Measurements from ENCODE around the gene PHACTR3. TPM values are rescaled to one million over a fixed set of nuclear protein-coding genes. Genes with fewer than 3 reads are reported as not detected.

The PHACTR3 gene
- total RNA-seq, 2 donors from 2014 or later, result 0.13 TPM; not detected in 1

GRCh38 chr20:59873409-59873808, 269.1 kb downstream of the PHACTR3 start:
- H3K4me3 ChIP-seq (ENCODE audit: low read length), result no peak overlapping the region
- H3K4me1 ChIP-seq (ENCODE audit: control insufficient read depth, insufficient read depth, low read length), result no peaks in the 10 kb centered on the region
- H3K27ac ChIP-seq (ENCODE audit: low read depth, low read length), result no peak overlapping the region
- Mint-ChIP-seq H3K27ac (no peak overlapping the region), H3K36me3 (ENCODE audit: low read depth) (no peaks in the 10 kb centered on the region), H3K4me1 (no peaks in the 10 kb centered on the region), H3K4me3 (no peak overlapping the region), H3K27me3 (ENCODE audit: insufficient read depth) (no peaks in the 10 kb centered on the region), H3K9me3 (no peaks in the 10 kb centered on the region)
- 80% methylated on average over 1 of the region's 1 CpG; no CpG with 5 or more reads in 1 of the 2 experiments for WGBS, 2 experiments (ENCODE audit: insufficient coverage in 1 of 2, insufficient read length in 1 of 2)
- H3K9me3 ChIP-seq (ENCODE audit: control insufficient read depth, low read length), result no peaks in the 10 kb centered on the region
- TF ChIP-seq CTCF (conservative IDR thresholded peaks at IDR 0.05), result no peak
- H3K27me3 ChIP-seq (ENCODE audit: control insufficient read depth, insufficient read depth, low read length, poor library complexity, severe bottlenecking), result no peaks in the 10 kb centered on the region
- H3K9ac ChIP-seq (ENCODE audit: extremely low read depth, low read length, poor library complexity, severe bottlenecking), result no peak overlapping the region
- DNase-seq, result no peak
- no peaks in the 10 kb centered on the region for H3K36me3 ChIP-seq (ENCODE audit: control insufficient read depth, insufficient read depth, low read length)

- peaks cover 6% of the 10 kb centered on the region for H3K9me3 ChIP-seq (ENCODE audit: control insufficient read depth, low read length)
- H3K4me1 ChIP-seq (ENCODE audit: control insufficient read depth, insufficient read depth, low read length), result no peaks in the 10 kb centered on the region
- WGBS, 2 experiments (ENCODE audit: insufficient coverage in 1 of 2, insufficient read length in 1 of 2), result 100% methylated on average over 1 of the region's 1 CpG; no CpG with 5 or more reads in 1 of the 2 experiments
- TF ChIP-seq CTCF (conservative IDR thresholded peaks at IDR 0.05), result no peak
- no peak overlapping the region for H3K4me3 Mint-ChIP-seq
- H3K36me3 ChIP-seq (ENCODE audit: control insufficient read depth, insufficient read depth, low read length), result no peaks in the 10 kb centered on the region
- no peaks in the 10 kb centered on the region for H3K27me3 Mint-ChIP-seq (ENCODE audit: insufficient read depth)
- H3K36me3 Mint-ChIP-seq (ENCODE audit: low read depth), result no peaks in the 10 kb centered on the region
- H3K4me1 Mint-ChIP-seq, result no peaks in the 10 kb centered on the region
- H3K9me3 Mint-ChIP-seq, result no peaks in the 10 kb centered on the region
- H3K9ac ChIP-seq (ENCODE audit: extremely low read depth, low read length, poor library complexity, severe bottlenecking), result no peak overlapping the region
- no peak overlapping the region for H3K27ac ChIP-seq (ENCODE audit: low read depth, low read length)
- H3K27ac Mint-ChIP-seq, result no peak overlapping the region
- H3K4me3 ChIP-seq (ENCODE audit: low read length), result no peak overlapping the region
- no peaks in the 10 kb centered on the region for H3K27me3 ChIP-seq (ENCODE audit: control insufficient read depth, insufficient read depth, low read length, poor library complexity, severe bottlenecking)
- DNase-seq, result no peak
Measured at GRCh38 chr20:59880198-59880597, 275.9 kb downstream of the PHACTR3 start.

GRCh38 chr20:59884494-59884893, 280.2 kb downstream of the PHACTR3 start:
- no peak for TF ChIP-seq CTCF (conservative IDR thresholded peaks at IDR 0.05)
- no peaks in the 10 kb centered on the region for H3K9me3 Mint-ChIP-seq
- no peak overlapping the region for H3K4me3 Mint-ChIP-seq
- no peaks in the 10 kb centered on the region for H3K36me3 Mint-ChIP-seq (ENCODE audit: low read depth)
- no peaks in the 10 kb centered on the region for H3K4me1 ChIP-seq (ENCODE audit: control insufficient read depth, insufficient read depth, low read length)
- peaks cover 3% of the 10 kb centered on the region for H3K27me3 ChIP-seq (ENCODE audit: control insufficient read depth, insufficient read depth, low read length, poor library complexity, severe bottlenecking)
- 80 to 100% methylated on average over 1 to 3 of the region's 3 CpGs for WGBS, 2 experiments (ENCODE audit: insufficient coverage in 1 of 2, insufficient read length in 1 of 2)
- H3K36me3 ChIP-seq (ENCODE audit: control insufficient read depth, insufficient read depth, low read length), result no peaks in the 10 kb centered on the region
- H3K9me3 ChIP-seq (ENCODE audit: control insufficient read depth, low read length), result peaks cover under 1% of the 10 kb centered on the region
- no peaks in the 10 kb centered on the region for H3K4me1 Mint-ChIP-seq
- no peak overlapping the region for H3K27ac Mint-ChIP-seq
- H3K4me3 ChIP-seq (ENCODE audit: low read length), result no peak overlapping the region
- H3K27me3 Mint-ChIP-seq (ENCODE audit: insufficient read depth), result peaks cover 6% of the 10 kb centered on the region
- no peak for DNase-seq
- H3K9ac ChIP-seq (ENCODE audit: extremely low read depth, low read length, poor library complexity, severe bottlenecking), result no peak overlapping the region
- H3K27ac ChIP-seq (ENCODE audit: low read depth, low read length), result no peak overlapping the region
